GM13977 (cell line): ENCODE measurements around the gene SLC4A7.

Experiments
- DNase-seq: peaks from one replicate; pipeline ENCODE4 v3.0.0; 2012; ENCODE audit warnings: low spot score
- CTCF ChIP-seq: IDR thresholded peaks from 2 replicates; pipeline ENCODE4 v1.5.1; 2012; ENCODE audit warnings: mild to moderate bottlenecking, control low read depth; ENCODE audit not compliant: insufficient read depth; ENCODE audit errors: extremely low read depth, missing control alignments
- in situ Hi-C: fragments of 300-500 bp; cut with MboI; formaldehyde crosslinking; loops from one replicate; pipeline ENCODE4 v1.12.0; 2022; ENCODE audit warnings: low sequenced_read_pairs, low pct_unique_long_range_greater_than_20kb, mixed read lengths, inconsistent platforms; ENCODE audit not compliant: unreplicated experiment

The SLC4A7 gene

GRCh38 chr3:27471923-27472550, 12.1 kb downstream of the SLC4A7 start:
- in situ Hi-C loops = loop anchor here (10.0 kb wide), 1 partner anchor 117 kb away; no protein-coding TSS in a partner anchor
- no peak for DNase-seq

GRCh38 chr3:27468283-27468886, 15.8 kb downstream of the SLC4A7 start:
- no peak for DNase-seq
- TF ChIP-seq CTCF = no peak
- in situ Hi-C loops = no loop called here

More at GRCh38 chr3:27471923-27472550, 12.1 kb downstream of the SLC4A7 start:
- no peak for TF ChIP-seq CTCF

- peak; percentile 59 for DNase-seq
- in situ Hi-C loops = no loop called here
- peak; percentile 51 for TF ChIP-seq CTCF
These were observed 16.6 kb downstream of the SLC4A7 start for GRCh38 chr3:27467545-27467944.

GRCh38 chr3:27464646-27465045, 19.5 kb downstream of the SLC4A7 start:
- in situ Hi-C loops = no loop called here
- no peak for DNase-seq

GRCh38 chr3:27462228-27462627, 22.0 kb downstream of the SLC4A7 start:
- DNase-seq = no peak
- in situ Hi-C loops = no loop called here

More at GRCh38 chr3:27464646-27465045, 19.5 kb downstream of the SLC4A7 start:
- TF ChIP-seq CTCF = no peak

GRCh38 chr3:27458929-27459328, 25.3 kb downstream of the SLC4A7 start:
- no peak for DNase-seq
- no peak for TF ChIP-seq CTCF
- in situ Hi-C loops = no loop called here

More at GRCh38 chr3:27462228-27462627, 22.0 kb downstream of the SLC4A7 start:
- TF ChIP-seq CTCF = no peak
